ENCODE measurements around the gene PTH2. TPM values are rescaled to one million over a fixed set of nuclear protein-coding genes. Genes with fewer than 3 reads are reported as not detected.

Gene PTH2
- total and polyA plus RNA-seq, 2 of the 8 experiments (the other 6 are each of a cell fraction or from before 2014, with no cell fraction given), result not detected

DNA sequence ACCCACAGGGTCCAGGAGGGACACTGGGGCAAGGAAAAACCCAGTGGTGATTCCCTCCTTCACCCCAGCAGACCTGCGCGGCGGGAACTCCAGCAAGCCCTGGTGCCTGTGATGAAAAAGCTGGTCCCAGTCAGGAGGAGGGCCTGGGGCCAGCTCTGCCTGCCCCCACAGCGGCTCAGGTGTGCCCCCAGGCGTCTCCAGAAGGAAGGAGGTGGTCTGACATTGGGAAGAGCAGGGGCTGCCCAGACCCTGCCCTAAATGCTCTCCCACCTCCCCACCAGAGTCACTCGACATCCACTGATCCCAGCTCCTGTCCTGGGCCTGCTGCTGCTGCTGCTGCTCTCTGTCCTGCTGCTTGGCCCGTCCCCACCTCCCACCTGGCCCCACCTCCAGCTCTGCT is 6.2 kb downstream of the PTH2 start:
- H3K23me2 ChIP-seq (ENCODE audit: low read depth, low read length), result no peaks in the 10 kb centered on the region
- DNase-seq (ENCODE audit: low read depth in 1 of 2, low spot score in 2 of 2), result peak in 1 of 2 experiments; percentile 70
- H2BK5ac ChIP-seq (ENCODE audit: low read depth, low read length), result 0 out of 2 replicates have a peak overlapping the region, but pooled peaks have one; percentile 26
- H3K9ac ChIP-seq (replicated peaks in 1 of 4; ENCODE audit: extremely low read depth in 1 of 4, low read depth in 3 of 4, low read length in 3 of 4), result no peak overlapping the region
- ChIA-PET CTCF (ENCODE audit: partially characterized antibody) (interaction anchor here (0.7 to 14.7 kb wide), 21 partner anchors 8 to 202 kb away, joined by 3 to 291 read pairs (median 5); partner anchors contain the start of gene GFY), POLR2A (ENCODE audit: partially characterized antibody) (interaction anchor here (0.8 to 5.0 kb wide), 13 partner anchors 9 to 81 kb away, joined by 3 to 38 read pairs (median 5); partner anchors contain the start of genes ALDH16A1 and GFY)
- H3K4me3 ChIP-seq (ENCODE audit: extremely low read depth in 1 of 4, insufficient read depth in 2 of 4, low read depth in 3 of 4, low read length in 4 of 4), result no peak overlapping the region
- no peak overlapping the region for H2BK20ac ChIP-seq (ENCODE audit: low read length)
- H4K5ac ChIP-seq (ENCODE audit: insufficient read length, low read depth, low read length), result no peak overlapping the region
- H3K79me1 ChIP-seq (ENCODE audit: low read depth, low read length), result no peaks in the 10 kb centered on the region
- H3K23ac ChIP-seq (ENCODE audit: insufficient read length), result no peak overlapping the region
- no peak overlapping the region; the same call in 1 of the 2 replicates for H2BK12ac ChIP-seq (ENCODE audit: low read depth, low read length)
- peaks cover 4 to 10% (median 9%) of the 10 kb centered on the region in 4 experiments for H3K27me3 ChIP-seq (replicated peaks in 1 of 4; ENCODE audit: control insufficient read depth in 3 of 4, extremely low read depth in 1 of 4, insufficient read depth in 3 of 4, low read length in 3 of 4)
- H3K4me2 ChIP-seq (ENCODE audit: insufficient read depth in 1 of 2, low read depth in 2 of 2, low read length in 2 of 2), result no peak overlapping the region; a peak in 1 of 4 replicates
- H3K79me2 ChIP-seq (ENCODE audit: control insufficient read depth in 1 of 2, insufficient read depth in 2 of 2, low read length in 2 of 2), result no peaks in the 10 kb centered on the region
- no peak overlapping the region for H2BK120ac ChIP-seq (replicated peaks; ENCODE audit: low read depth, low read length)
- H3K14ac ChIP-seq (ENCODE audit: insufficient read length), result no peak overlapping the region
- H3K27ac ChIP-seq (ENCODE audit: low read depth, low read length), result no peak overlapping the region
- 0 out of 2 replicates have a peak overlapping the region, but pooled peaks have one; percentile 6 for H2AFZ ChIP-seq (ENCODE audit: low read length)
- H4K20me1 ChIP-seq (replicated peaks in 1 of 2; ENCODE audit: control insufficient read depth in 1 of 2, insufficient read depth in 2 of 2, low read length in 2 of 2), result no peaks in the 10 kb centered on the region
- H4K91ac ChIP-seq (replicated peaks; ENCODE audit: insufficient read length, low read length), result no peak overlapping the region
- H3K4me1 ChIP-seq (replicated peaks in 1 of 4; ENCODE audit: control insufficient read depth in 3 of 4, insufficient read depth in 4 of 4, low read length in 3 of 4), result peaks cover 4 to 22% (median 14%) of the 10 kb centered on the region in 4 experiments; a peak in 6 of 7 replicates
- WGBS, 2 experiments (ENCODE audit: extremely low coverage in 1 of 2, insufficient coverage in 1 of 2, insufficient read length in 1 of 2, insufficient replicate concordance in 2 of 2, low coverage in 1 of 2, low lambda C conversion rate in 2 of 2, missing lambda C conversion rate in 1 of 2), result 50% methylated on average over 7 of the region's 7 CpGs; no CpG with 5 or more reads in 1 of the 2 experiments
- H3K36me3 ChIP-seq (ENCODE audit: control insufficient read depth in 2 of 4, insufficient read depth in 4 of 4, low read length in 3 of 4), result no peaks in the 10 kb centered on the region
- H3K9me3 ChIP-seq (ENCODE audit: insufficient read depth in 2 of 2, low read depth in 1 of 2, low read length in 1 of 2), result no peaks in the 10 kb centered on the region
- peak overlapping the region; percentile 29; the same call in 1 of the 2 replicates for H3K18ac ChIP-seq (ENCODE audit: extremely low read depth, low read length)
- H4K8ac ChIP-seq (ENCODE audit: extremely low read depth, insufficient read depth, low read length), result no peak overlapping the region
- peak overlapping the region; percentile 65; the same call in 1 of the 2 replicates for H2BK15ac ChIP-seq (ENCODE audit: low read length)
- H2AK5ac ChIP-seq (ENCODE audit: low read depth, low read length), result no peak overlapping the region
- no peak for FAIRE-seq
- H3K4ac ChIP-seq (replicated peaks; ENCODE audit: insufficient read length, low read depth, low read length), result no peak overlapping the region
- H3K56ac ChIP-seq (replicated peaks; ENCODE audit: insufficient read length, low read depth, low read length), result no peak overlapping the region
- TF ChIP-seq SUZ12 (IDR thresholded peaks at IDR 0.05; ENCODE audit: low read length) (no peak), SIX5 (IDR thresholded peaks at IDR 0.05; ENCODE audit: low read depth, low read length) (no peak), RAD21 (IDR thresholded peaks at IDR 0.05 in 1 of 2, conservative IDR thresholded peaks at IDR 0.05 in 1 of 2; ENCODE audit: low read depth in 2 of 2, low read length in 2 of 2) (peak; percentile 77 to 81)
- TF ChIP-seq, protein P1, sequence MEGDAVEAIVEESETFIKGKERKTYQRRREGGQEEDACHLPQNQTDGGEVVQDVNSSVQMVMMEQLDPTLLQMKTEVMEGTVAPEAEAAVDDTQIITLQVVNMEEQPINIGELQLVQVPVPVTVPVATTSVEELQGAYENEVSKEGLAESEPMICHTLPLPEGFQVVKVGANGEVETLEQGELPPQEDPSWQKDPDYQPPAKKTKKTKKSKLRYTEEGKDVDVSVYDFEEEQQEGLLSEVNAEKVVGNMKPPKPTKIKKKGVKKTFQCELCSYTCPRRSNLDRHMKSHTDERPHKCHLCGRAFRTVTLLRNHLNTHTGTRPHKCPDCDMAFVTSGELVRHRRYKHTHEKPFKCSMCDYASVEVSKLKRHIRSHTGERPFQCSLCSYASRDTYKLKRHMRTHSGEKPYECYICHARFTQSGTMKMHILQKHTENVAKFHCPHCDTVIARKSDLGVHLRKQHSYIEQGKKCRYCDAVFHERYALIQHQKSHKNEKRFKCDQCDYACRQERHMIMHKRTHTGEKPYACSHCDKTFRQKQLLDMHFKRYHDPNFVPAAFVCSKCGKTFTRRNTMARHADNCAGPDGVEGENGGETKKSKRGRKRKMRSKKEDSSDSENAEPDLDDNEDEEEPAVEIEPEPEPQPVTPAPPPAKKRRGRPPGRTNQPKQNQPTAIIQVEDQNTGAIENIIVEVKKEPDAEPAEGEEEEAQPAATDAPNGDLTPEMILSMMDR (IDR thresholded peaks at IDR 0.05; ENCODE audit: control extremely low read depth in 1 of 3, insufficient read depth in 1 of 3, low read depth in 1 of 3, low read length in 3 of 3), result peak; percentile 52 to 70 (median 55)
